Left ventricle myocardium superior (tissue), 1 donor: ENCODE results near the gene ARL8B. TPM values are rescaled to one million over a fixed set of nuclear protein-coding genes. Genes with fewer than 3 reads are reported as not detected.
"Not testable (repeated sequence)": the region's sequence is repeated elsewhere in the genome, so short reads cannot be mapped to it uniquely, and the experiment has no call there.

Source experiments
- ATAC-seq: fragments of 200-7000 bp; cut with Tn5 transposase; one replicate; pipeline ENCODE4 v1.9.1; 2020; ENCODE audit warnings: mild to moderate bottlenecking, moderate library complexity
- DNase-seq: peaks from one replicate; pipeline ENCODE4 v3.0.0-alpha.2; 2020
- intact Hi-C: fragments of 100-400 bp; cut with micrococcal nuclease; formaldehyde crosslinking; loops from one replicate; pipeline ENCODE4 v1.11.0; 2022
- total RNA-seq: library from RNA; stranded (reverse); fragmentation: NEBNext Ultra II Directional; extraction: Animal tissue kit (Norgen Biotek cat#: 25700); gene quantifications from one replicate; pipeline ENCODE4 v1.2.1, GENCODE V29; 2021
- donor health status: DM: no; HTN: yes; CAD: no; lungs with severe emphysema.

ARL8B gene
- total RNA-seq, 1 donor from 2014 or later: 62.0 TPM

DNA sequence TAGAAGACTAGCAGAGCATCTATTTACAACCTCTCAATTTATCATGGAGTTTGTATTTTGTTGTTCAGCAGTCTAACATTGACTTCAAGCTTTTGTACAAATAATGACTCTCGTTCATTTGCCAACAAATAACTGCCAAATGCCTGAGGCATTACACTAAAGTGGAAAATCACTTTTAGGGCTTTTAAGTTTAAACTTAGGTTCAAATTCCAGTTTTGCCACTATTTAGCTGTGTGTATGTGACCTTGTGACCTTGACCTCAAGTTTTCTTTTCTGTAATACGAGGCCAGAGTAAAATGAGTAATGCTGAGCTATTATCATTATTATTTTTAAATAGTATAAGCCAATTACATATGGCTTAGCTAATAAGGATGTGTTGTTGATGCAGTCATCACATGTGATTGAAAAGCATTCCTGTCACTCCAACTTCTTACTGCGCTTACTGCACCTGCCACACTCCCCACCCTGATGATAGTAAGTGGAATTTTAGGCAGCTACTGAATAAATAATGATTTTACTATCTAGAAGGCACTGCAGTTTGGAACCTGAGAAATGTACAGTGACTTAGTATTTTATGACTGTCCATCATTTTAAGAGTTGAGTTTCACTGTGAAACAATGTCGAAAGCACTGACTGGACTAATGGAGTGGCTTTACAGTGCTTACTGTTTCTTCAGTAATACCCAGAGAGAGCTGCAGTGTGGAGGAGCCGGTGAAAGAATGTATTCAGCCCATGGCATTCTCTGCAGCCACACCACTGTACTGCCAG, 16.3 kb downstream of the ARL8B start:
- ATAC-seq (peak; percentile 48), DNase-seq (no peak)
- intact Hi-C loops: no loop called here

DNA sequence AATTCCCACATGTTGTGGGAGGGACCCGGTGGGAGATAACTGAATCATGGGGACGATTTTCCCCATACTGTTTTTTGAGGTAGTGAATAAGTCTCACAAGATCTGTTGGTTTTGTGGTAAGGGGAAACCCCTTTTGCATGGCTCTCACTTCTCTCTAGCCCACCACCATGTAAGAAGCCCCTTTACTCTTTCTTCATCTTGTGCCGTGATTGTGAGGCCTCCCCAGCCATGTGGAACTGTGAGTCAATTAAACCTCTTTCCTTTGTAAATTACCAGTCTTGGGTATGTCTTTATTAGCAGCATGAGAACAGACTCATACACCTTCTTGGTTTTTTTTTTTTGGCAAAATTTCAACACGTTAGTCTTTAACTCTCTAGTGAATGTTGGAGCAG, 18.1 kb downstream of the ARL8B start:
- intact Hi-C loops: no loop called here
- ATAC-seq (no peak), DNase-seq (no peak)

DNA sequence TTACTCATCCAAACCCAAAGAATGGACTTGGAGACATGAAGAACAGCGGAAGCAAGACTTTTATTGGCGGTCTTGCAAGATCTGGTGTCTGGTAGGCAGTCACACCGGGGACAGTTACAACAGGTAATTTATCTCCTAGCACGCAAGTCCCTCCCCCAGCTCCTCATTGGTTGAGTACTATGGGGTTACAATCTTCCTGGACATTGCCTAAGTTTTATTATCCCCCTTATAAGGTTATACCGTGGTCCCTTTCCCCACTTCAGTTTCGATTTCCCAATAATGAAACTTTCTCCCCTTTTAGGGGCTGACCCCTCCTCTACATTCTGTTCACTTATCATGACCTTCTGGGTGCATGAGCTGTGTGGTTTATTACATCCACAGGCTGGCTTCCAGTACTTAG, 18.7 kb downstream of the ARL8B start:
- ATAC-seq (no peak), DNase-seq (no peak)
- intact Hi-C loops: no loop called here

DNA sequence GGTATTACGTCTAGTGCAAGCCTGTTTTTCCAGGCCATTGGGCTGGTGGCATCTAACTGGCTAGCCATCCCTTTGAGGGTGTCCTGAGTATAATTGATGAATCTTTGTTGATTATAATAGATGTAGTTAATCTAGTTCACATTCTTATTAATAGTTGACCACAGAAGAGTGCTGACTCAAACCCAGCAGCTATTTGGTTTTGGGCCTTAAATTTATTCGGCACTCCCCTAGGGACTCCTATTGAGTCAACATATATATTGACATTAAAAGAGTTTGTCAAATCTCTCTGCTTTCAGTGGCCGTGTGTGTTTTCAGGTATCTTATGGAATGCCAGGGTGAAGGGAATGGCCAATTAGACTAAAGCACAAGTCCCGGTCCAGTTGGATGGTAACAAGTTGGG, 19.7 kb downstream of the ARL8B start:
- intact Hi-C loops: no loop called here
- ATAC-seq: no peak
- no peak for DNase-seq

DNA sequence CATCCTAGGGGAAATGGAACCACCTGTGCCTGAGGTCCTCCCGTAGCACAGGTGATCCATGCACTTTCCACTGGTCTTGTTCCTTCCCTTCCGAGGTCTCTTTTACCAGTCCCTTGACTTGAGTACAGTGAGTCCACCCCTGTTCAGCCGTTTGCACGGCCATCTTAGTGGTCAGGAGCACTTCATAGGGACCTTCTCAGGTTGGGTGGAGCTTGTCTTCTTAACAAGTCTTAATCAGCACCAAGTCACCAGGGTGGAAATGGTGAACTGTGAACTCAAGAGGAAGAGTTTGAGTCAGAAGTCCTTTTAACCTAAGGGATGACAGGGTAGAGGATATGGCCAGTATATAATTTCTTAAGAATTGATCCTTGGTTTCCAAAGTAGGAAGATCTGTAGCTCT, 21.4 kb downstream of the ARL8B start:
- intact Hi-C loops: no loop called here
- DNase-seq: no peak
- no peak for ATAC-seq

DNA sequence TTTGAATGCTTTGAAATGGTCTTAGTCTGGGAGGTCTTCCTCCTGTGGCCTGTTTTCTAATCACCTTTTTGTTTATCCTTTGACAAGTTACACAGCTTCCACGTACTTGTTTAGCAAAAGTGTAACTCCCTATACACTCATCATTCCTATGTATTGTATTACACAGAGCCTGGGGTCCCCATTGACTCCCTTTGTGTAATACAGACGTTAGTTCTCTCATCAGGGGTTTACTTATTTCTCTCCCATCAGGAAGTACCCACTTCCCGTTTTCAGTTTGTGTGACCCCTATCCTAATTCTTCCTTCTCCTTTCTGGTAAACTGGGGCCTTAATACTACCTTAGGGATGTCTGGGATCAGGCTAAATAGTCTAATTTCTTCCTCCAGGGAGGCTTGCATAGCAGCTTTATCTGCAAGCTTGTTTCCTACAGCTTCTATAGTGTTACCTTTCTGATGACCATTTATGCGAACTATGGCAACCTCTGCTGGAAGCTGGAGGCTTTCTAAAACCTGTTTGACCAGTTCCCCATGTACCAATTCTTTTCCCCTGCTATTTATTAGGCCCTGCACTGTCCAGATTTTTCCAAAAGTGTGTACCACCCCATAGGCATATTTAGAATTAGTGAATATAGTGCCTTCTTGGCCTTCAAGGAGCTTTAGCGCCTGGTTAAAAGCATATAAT, 22.4 kb downstream of the ARL8B start:
- ATAC-seq: no peak
- intact Hi-C loops: no loop called here
- no peak for DNase-seq

DNA sequence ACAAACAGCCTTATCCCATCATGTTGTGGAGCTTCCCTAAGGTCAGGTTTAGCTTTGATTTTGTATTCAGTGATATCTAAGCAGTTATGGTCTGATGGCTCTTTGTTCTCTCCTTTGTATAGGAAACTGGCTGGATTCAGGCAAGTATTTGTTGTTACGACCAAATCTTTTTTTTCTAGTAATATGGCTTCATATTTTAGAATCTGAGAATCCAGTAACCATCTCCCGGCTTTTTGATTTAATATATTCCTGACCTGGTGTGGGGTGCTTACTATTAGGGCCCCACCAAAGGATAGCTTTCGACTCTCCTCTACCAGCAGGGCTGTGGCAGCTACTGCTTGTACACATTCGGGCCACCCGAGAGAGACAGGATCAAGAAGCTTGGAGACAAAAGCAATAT, 23.0 kb downstream of the ARL8B start:
- no peak for ATAC-seq
- intact Hi-C loops: no loop called here
- DNase-seq: no peak

DNA sequence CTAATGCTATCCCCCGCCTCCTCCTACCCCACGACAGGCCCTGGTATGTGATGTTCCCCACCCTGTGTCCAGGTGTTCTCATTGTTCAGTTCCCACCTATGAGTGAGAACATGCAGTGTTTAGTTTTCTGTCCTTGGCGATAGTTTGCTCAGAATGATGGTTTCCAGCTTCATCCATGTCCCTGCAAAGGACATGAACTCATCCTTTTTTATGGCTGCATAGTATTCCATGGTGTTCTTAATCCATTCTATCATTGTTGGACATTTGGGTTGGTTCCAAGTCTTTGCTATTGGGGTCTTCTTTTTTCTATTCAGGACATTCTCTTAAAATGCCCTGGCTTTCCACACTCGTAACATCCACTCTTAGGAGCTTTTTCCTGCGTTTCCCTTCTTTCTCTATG, 25.1 kb downstream of the ARL8B start:
- intact Hi-C loops, ATAC-seq, DNase-seq: not testable (repeated sequence)

DNA sequence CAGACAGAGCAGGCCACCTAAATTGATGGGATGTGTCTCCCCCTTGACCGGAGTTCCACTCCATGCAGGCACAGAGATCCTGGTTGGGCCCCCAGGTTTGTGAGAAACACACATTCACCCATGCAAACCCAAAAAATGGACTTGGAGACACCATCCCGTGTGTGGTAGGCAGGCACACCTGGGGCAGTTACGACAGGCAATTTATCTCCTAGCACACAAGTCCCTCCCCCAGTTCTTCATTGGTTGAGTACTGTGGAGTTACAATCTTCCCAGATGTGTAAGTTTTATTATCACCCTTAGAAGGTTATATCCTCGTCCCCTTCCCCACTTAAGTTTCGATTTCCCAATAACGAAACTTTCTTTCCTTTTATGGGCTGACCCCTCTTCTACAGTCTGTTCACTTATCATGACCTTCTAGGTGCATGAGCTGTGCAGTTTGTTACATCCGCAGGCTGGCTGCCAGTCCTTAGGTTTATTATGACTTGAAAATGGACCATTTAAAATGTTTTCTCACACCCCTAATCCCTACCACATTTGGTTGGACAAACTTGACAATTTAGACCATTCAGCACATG, 27.3 kb downstream of the ARL8B start:
- intact Hi-C loops: no loop called here
- no peak for DNase-seq
- ATAC-seq: no peak

DNA sequence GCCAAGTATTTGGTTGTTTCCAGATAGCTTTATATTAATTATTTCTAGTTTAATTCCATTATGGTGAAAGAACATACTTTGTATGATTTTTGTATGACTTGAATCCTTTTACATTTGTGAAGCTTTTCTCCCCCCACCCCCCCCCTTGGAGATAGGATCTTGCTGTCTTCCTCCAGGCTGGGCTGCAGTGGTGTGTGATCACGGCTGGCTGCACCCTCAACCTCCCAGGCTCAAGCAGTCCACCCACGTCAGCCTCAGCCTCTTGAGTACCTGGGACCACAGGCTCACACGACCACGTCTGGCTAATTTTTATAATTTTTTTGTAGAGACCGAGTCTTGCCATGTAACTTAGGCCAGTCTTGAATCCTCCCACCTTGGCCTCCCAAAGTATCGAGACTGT, 29.5 kb downstream of the ARL8B start:
- ATAC-seq (no peak), DNase-seq (no peak)
- intact Hi-C loops: no loop called here

DNA sequence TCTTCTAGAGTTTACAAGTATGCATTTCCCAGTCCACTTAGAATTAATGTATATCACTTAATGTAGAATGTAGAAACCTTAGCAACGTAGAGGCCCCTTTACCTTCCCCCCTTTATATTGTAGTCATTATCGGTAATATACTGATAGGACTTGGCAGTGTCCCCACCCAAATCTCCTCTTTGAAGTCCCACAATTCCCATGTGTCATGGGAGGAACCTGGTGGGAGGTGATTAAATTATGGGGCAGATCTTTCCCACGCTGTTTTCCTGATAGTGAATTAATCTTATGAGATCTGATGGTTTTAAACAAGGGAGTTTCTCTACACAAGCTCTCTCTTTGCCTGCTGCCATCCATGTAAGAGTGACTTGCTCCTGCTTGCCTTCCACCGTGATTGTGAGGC, 31.0 kb downstream of the ARL8B start:
- ATAC-seq: no peak
- intact Hi-C loops: no loop called here

DNA sequence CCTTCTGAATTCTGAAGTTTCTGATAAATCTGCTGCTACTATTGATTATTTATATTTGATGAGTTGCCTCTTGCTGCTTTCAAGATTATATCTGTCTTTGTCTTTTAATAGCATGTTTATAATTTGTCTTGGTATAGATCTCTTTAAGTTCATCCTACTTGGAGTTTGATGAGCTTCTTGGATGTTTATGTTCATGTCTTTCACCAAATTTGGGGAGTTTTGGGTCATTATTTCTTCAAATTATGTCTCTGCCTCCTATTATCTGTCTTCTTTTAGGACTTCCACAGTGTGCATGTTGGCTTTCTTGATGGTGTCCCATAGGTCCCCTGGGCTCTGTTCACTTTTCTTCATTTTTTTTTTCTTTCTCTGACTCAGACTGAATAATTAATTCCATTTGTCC, 33.1 kb downstream of the ARL8B start:
- DNase-seq (no peak), ATAC-seq (no peak)
- intact Hi-C loops: no loop called here

More for the DNA sequence above, 31.0 kb downstream of the ARL8B start:
- no peak for DNase-seq

DNA sequence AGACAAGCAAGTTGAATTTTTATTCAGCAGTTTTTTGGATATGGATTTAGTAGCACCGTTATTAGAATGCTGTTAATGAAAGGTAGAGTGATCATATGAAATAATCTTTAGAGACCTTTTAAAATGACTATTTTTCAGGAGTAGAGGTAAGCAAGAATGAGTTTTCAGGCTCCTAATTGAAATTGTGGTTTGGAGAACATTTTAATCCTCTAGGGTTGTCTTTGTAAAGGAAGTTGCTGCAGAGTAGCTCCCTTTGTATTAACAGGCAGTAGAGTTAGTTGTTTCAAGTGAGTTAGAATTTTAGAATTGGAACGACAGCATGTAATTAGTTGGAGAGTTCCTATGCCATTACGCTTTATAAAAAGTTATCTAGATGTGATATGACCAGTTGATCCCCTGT, 38.2 kb downstream of the ARL8B start:
- ATAC-seq: no peak
- intact Hi-C loops: no loop called here
- DNase-seq: no peak

DNA sequence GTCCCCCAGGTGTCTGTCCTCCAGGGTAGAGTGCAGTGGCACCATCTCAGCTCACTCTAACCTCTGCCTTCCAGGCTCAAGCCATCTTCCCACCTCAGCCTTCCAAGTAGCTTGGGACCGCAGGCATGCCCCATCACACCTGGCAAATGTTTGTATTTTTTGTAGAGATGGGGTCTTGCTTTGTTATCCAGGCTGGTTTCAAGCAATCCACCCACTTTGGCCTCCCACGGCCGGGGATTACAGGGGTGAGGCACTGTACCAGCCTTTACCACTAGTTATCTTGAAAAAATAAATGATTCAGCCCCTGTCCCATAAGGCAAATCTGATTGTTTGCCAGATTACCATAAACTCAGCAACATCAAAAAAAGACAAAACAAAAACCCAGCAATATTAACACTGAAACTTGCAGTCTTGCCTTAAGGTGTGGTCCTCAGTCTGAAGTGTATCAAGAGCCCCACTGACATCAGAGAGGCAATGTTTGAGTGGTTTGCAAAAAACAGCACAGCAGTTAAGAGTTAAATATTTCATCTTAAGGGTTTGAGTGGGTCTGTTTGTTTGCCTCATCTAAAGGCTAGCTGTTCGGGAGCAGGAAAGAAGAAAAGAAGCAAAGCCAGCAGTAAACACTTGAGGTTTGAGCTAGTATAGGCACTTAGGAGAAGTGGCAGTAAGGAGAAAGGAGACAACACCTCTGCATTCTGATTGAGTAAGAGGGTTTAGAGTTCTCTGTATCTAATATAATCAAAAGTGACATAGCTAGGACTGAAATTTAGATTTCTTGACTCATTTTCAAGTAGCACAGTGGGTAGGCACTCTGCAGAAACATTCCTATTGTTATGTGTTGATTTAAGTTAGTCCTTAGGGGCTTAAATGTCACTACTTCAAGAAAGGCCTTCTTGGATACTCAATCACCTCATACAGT, 39.1 kb downstream of the ARL8B start:
- ATAC-seq (peak; percentile 23), DNase-seq (no peak)
- intact Hi-C loops: no loop called here

DNA sequence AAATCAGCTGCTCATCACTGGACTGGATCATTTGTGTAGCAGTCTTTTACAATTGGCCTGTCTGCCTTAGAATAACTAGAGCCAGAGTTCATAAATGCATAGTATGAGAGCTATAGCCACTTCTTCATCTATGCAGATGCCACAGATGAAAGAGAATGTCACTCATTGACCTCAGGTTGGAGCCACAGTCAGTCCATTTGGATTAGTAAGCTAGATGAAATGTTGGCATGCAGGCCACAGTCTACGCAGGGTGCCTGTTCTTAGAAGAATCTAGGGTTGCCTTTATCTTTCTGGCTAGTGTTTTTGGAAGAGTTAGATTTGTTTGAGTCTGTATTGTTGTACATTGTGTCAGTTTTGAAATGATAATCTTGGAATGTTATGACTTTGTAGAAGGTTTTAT, 40.0 kb downstream of the ARL8B start:
- intact Hi-C loops: no loop called here
- no peak for DNase-seq
- peak; percentile 67 for ATAC-seq

DNA sequence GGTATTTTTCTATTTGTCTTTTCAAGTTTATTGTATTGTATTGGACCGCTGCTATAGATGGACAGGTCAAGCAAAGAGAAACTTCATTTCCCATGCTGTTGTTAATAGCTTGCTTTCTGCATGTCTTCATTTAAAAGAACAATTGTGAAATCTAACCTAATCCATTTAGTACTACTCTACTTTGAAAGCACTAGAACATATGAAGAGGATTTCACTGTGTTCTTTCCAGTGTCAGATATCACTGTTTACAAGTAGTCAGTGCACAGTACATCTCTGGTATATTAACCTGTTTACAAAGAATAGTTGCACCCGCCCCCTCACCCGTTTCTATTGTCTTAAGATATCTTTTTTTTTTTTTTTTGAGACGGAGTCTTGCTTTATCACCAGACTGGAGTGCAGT, 43.6 kb downstream of the ARL8B start:
- ATAC-seq: peak; percentile 45
- intact Hi-C loops: no loop called here
- no peak for DNase-seq

DNA sequence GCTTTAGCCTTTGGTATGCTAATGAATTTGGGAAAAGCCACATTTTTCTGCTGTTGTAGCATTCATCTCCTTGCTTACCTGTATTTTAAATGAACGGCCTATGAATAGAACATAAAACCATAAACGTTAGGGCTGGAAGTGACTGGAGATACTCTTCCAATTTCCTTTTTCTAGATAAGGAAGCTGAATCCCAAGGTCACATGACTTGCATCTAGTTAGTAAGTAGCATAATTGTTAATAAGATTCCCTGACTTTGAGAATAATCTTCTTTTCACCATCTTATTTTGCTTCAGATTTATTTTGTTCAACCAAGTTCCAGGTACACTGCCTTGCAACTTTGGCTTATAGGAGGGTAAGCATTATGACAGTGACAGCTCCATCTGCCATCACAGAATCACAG, 44.8 kb downstream of the ARL8B start:
- intact Hi-C loops: no loop called here
- DNase-seq (no peak), ATAC-seq (no peak)

DNA sequence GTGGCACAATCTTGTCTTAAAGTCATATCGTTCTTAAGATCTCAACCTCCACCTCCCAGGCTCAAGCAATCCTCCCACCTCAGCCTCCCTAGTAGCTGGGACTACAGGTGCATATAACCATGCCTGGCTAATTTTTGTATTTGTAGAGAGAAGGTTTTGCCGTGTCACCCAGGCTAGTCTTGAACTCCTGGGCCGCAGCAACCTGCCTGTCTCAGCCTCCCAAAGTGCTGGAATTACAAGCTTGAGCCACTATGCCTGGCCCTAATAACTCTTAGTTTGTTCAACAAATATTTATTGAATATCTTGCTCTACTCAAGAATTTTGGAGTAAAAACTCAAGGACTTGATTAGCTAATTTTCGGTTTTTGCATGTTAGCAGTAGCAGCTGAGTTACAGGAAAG, 46.0 kb downstream of the ARL8B start:
- intact Hi-C loops: no loop called here
- DNase-seq (no peak), ATAC-seq (no peak)

DNA sequence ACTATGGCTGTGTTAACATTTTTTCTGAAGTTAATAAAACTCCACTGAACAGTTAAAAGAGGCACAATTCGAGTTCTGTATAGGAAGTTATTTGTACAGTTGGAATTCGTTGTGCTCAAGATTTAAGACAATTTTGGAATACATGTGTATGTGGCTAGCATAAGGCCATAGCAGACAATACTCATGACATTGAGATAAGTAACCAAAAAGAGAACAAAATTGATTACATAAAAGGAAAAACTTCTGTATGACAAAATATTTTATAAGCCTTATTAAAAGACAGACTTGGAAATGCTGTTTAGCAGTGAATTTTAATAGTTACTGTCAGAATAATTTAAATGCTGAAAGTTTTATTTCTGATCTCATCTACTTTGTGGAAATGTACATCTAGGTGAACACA, 47.7 kb downstream of the ARL8B start:
- DNase-seq: no peak
- intact Hi-C loops: loop anchor here (10.0 kb wide), 1 partner anchor 45 kb away; the partner anchor contains the start of gene ARL8B
- ATAC-seq: no peak

DNA sequence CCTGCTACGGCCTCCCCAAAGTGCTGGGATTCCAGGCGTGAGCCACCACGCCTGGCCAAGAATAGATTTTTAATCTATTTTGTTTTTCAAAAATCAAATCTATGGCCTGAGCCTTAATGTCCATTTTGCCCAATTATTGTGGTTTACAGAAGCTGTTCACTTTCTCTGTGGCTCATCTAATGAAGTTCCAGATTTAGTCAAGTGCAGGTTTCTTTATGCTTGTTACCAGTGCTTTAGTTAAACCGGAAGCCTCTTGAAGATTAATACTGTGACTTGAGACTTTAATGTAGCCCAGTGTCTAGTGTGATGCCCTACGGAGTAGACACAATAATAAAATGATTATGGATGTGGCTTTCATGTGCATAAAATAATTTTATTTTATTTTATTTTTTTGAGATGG, 48.9 kb downstream of the ARL8B start:
- intact Hi-C loops: loop anchor here (10.0 kb wide), 1 partner anchor 46 kb away; the partner anchor contains the start of gene ARL8B
- DNase-seq (no peak), ATAC-seq (no peak)
